NCI-H510A treated with DMSO at 0.1 percent for 48 hours (cell line): ENCODE data around the gene PRR12.

Experiments used
- DNase-seq: peaks from one replicate; lab custom pipeline; 2025; lab: John Stamatoyannopoulos, UW

PRR12 gene

DNA sequence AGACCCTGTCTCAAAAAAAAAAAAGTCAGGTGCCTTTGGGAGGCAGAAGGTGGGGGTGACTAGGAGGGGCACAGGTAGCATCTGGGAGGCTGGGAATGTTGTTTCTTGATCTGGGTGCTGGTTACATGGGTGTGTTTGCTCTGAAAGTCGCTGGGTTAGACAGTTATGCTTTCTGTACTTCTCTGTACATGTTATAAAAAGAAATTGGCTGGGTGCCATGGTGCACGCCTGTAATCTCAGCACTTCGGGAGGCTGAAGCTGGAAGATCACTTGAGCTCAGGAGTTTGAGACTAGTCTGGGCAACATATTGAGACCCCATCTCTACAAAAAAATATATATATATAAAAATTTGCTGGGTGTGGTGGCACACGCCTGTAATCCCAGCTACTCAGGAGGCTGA, 25.7 kb upstream of the PRR12 start:
- no peak for DNase-seq

GRCh38 chr19:49566302-49566701, 24.7 kb upstream of the PRR12 start:
- DNase-seq = no peak

- no peak for DNase-seq
Measured at GRCh38 chr19:49567861-49568441, 23.0 kb upstream of the PRR12 start.

DNA sequence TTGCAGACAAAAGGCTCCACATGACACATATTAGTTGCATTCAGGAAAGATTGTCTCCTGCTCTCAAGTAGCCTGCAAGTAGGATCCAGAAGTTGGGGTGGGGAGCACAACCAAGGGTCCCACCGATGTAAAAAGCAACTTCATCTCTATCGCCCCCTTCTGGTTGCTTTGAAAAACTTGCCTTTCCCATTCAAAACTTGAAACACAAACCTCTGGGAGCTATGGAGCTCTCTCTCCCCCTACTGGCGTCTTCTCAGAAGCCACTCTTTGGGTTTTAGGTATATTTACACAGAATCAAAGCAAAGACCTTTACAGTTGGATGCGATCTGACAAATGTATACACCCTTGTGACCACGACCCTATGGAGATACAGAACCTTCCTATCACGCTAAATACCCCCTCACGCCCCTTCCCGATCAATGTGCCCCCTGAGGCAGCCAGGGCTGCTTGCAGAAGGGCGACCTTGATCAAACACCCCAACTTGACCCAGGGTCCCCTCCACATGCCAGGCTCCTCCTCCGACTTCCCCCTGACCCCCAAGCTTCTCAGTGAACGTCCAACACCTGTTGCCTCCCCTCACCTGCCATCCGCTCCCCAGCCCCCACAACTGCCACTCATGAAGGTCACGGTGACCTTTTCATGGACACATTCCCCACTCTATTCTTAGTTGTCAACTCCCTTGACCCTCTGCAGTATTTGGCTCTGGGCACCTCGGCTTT, 20.7 kb upstream of the PRR12 start:
- peak; percentile 91 for DNase-seq

DNA sequence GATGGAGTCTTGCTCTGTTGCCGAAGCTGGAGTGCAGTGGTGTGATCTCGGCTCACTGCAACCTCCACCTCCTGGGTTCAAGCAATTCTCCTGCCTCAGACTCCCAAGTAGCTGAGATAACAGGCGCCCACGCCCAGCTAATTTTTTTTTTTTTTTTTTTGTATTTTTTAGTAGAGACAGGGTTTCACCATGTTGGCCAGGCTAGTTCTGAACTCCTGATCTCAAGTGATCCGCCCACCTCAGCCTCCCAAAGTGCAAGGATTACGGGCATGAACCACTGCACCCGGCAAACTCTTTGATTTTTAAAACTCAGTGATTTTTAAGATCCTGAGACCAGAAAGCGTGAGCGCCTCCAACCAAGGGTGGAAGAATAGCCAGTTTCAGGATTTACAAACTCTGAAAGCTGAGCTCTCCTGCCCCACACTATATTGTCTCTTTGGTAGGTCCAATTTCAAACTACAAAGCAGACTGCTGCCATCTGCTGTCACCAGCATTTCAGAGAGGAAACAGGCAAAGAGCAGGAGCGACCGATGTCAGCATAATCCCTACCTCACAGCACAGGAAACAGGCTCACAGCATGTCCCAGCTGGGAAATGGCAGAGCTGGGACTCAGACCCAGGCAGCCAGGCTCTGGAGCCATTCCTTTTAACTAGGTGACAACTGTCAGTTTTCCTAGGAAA, 19.8 kb upstream of the PRR12 start:
- peak; percentile 23 for DNase-seq

DNA sequence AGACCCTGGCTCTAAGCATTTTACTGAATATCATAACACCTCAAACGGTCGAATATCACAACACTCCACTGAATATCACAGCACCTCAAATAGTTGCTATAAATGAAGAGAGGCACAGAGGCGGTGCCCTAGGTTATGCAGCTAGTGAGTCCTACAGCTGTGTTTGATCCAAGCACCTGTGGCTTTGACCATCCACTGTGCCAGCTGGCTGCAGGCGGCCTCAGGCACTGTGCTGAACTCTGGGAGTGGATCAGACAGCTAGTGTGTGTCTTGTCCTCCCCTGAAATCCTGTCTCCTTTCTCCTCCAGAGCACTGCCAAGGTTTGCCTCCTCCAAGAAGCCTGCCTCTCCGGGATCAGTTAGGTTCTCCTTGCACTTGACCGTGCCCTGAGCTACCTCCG, 18.0 kb upstream of the PRR12 start:
- no peak for DNase-seq

DNA sequence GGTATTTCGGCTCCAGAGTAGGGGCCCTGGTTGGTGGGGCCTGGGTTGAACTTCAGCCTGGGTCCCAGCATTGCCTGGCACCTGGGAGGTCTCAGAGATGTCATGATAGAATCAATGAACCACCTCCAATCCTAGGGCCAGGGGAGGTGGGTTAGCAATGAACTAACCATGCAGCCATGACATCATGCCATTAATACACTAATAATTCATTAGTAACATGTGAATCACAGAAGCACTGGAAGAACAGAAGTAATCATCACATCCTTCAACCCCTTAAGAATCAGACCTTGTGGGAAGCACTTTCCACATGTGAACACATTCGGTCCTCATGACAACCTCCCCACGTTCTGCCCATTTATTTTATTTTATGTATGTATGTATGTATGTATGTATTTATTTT, 17.6 kb upstream of the PRR12 start:
- DNase-seq = no peak

DNA sequence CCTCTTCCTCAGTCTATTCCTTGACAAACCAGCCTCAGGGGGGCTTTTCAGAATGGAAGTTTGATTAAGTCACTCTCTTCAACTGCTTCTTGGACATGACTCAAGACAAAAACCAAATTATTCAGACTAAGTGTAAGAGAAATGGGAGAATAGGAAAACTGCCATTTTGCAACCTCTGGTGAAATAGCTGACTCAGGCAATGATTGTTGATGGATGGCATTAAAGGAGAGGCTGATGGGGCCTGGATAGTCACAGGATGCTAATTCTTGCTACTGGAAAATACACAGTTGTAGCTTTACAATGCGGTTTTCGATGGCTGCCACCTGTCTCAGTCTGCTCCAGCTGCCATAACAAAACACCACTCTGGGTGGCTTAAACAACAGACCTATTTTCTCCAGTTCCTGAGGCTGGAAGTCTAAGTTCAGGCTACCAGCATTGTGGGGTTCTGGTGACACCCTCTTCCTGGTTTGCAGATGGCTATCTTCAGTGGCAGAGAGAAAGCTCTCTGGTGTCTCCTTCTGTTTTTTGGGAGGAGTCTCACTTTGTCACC, 16.7 kb upstream of the PRR12 start:
- DNase-seq = no peak

- DNase-seq = no peak
Measured at GRCh38 chr19:49579193-49579592, 11.8 kb upstream of the PRR12 start.

GRCh38 chr19:49579947-49580263, 11.1 kb upstream of the PRR12 start:
- no peak for DNase-seq

GRCh38 chr19:49580264-49581006, 10.5 kb upstream of the PRR12 start, which contains the start of gene NOSIP:
NOSIP (minus strand) TSS chr19:49580556; CDS start chr19:49560691, 19,865 bp downstream.
- peak; percentile 98 for DNase-seq

DNA sequence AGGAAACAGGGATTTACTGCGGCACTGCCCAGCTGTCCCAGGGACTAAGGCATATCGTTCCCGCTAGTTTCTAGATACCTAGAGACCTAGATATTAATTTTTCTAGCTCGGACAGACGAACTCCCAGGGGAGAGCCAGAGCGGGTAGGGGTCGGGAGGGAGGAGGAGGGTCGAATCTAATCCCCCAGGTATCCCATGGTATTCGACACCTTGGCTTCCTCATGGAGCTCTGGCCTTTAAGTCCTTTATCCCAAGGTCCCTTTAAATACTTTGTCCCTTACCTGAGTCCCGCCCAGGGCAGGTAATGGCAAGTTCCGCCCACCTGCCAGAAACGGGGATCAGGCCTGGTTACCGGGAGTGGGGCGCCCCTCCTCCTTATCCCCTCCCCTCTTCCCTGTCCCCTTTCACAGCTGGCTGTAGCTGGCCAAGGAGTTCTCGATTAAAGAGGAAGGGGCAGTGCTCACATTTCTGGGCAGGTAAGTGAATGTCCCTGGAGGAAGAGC, 9.9 kb upstream of the PRR12 start, which contains the start of gene PRRG2:
Gene PRRG2, plus strand, starts transcription at position 310 of the 502 bp plus-strand sequence. CDS start 1,904 bp downstream, outside the sequence.
- peak; percentile 62 for DNase-seq

DNA sequence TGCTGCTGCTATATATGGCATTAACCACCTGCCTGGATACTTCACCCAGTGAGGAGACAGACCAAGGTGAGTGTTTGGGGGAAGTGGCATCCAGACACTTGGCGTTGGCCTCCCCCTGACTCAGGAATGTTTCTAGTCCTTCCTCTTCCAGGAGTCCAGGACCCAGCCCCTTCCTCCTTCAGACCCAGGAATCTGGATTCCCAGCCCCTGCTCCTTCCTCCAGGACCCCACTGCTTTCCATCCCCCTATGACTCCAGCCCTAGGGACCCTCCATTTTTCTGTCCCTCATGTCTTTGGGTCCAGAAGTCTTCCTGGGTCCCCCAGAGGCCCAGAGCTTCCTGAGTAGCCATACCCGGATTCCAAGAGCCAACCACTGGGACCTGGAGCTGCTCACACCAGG, 7.7 kb upstream of the PRR12 start:
- DNase-seq = no peak

- DNase-seq = peak; percentile 28
Measured at GRCh38 chr19:49585023-49585422, 6.0 kb upstream of the PRR12 start.

GRCh38 chr19:49587227-49587626, 3.8 kb upstream of the PRR12 start:
- DNase-seq = no peak

- no peak for DNase-seq
Measured at GRCh38 chr19:49588365-49589122, 2.4 kb upstream of the PRR12 start.

- DNase-seq = no peak
Measured at GRCh38 chr19:49589502-49589905, 1.5 kb upstream of the PRR12 start.

- DNase-seq = peak; percentile 98
Measured at GRCh38 chr19:49590071-49590970, 661 bp upstream of the PRR12 start.

DNA sequence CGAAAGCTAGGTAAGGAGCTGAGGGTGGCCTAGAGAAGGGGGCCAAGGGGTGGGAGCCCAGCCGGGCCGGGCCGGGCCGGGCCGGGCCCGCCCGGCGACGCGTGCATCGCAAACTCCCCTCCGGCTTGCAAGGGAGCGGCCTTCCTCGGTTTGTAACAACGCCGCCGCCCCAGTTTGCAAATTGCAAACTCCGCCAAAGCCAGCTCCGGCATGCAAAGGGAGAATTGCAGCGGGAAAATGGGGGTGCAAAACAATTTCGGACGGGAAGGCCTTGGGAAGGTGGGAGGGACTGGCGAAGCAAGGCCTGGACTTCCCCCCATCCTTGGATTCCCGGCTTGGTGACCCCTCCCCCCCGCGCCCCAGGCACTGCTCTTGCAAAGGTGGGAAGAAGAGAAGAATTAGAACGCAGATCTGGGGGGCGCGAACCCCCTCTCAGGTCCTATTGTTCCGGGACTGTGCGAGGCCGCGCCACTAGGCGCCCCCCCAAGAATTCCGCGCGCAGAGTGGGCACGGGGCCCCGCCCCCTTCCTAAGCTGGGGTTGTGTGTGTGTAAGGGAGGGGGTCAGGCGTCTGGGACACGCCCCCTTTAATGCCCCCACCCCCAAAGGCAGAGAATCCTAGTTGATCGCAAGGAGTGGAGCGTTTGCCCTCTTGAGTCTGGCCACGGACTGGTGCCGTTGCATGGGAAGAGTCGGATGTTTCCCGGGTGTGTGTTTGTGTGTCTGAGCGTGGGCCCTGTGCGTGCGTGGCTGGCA, 926 bp downstream of the PRR12 start:
- peak; percentile 48 for DNase-seq
